Uterus (tissue), 2 donors: ENCODE results near the gene HES2.

Source experiments
- POLR2A ChIP-seq, 2 donors: fragments of 450-650 bp; IDR thresholded peaks; one replicate each; pipeline ENCODE4 v1.6.1; 2016; ENCODE audit warnings: antibody characterized with exemption in 2 of 2, mild to moderate bottlenecking in 1 of 2, moderate library complexity in 1 of 2
- TF ChIP-seq, protein P1 (sequence below), 4 experiments: fragments of 200-600 bp in 2 of 4; fragments of 450-650 bp in 2 of 4; sonication (generic) in 2 of 4; IDR thresholded peaks; one replicate each; pipeline ENCODE4 v1.5.1; 2016 to 2019; ENCODE audit warnings: antibody characterized with exemption in 4 of 4, mild to moderate bottlenecking in 2 of 4, moderate library complexity in 1 of 4

DNA sequence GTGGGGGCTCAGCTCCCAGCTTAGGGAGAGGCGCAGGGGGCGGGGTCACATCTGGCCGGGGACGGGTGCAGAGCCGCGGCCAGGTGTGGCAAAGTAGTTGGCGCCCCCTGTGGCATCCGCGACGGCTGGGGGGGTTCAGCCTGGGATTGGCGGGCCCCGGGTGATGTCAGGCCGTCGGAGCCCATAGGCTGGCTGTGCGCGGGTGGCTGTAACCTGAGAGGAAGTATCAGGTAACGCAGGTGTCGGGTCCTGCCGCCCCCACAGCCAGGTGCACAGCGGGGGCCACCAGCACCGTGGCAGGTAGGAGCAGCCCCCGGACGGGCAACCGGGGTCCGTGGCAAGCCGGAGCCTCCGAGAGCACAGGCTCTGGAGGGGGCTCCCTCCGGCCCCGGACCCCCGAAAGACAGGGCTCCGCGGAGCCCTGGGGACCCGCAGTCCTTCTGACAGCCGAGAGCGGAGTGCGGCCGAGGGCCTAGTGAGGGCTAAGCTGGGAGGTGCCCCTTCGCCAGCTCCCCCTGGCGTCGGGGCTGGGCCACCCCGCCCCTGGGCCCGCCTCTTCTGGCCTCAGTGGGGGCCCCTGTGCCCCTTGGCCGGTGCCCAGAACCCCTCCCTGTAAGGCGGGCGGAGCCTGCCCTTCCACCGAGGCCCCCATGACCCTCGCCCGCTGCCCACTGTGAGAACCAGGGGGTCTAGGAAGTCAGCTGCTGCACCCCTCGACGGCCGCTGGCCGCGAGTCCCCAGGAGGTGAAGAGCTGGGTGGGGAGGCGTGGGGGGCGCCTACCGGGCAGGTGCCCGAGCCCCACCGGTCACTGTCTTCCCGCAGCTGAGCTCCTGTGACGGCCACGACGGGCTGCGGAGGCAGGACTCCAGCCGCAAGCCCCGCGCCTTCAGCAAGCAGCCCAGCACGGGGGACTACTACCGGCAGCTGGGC is 28.4 kb upstream of the HES2 start:
- TF ChIP-seq, protein P1, sequence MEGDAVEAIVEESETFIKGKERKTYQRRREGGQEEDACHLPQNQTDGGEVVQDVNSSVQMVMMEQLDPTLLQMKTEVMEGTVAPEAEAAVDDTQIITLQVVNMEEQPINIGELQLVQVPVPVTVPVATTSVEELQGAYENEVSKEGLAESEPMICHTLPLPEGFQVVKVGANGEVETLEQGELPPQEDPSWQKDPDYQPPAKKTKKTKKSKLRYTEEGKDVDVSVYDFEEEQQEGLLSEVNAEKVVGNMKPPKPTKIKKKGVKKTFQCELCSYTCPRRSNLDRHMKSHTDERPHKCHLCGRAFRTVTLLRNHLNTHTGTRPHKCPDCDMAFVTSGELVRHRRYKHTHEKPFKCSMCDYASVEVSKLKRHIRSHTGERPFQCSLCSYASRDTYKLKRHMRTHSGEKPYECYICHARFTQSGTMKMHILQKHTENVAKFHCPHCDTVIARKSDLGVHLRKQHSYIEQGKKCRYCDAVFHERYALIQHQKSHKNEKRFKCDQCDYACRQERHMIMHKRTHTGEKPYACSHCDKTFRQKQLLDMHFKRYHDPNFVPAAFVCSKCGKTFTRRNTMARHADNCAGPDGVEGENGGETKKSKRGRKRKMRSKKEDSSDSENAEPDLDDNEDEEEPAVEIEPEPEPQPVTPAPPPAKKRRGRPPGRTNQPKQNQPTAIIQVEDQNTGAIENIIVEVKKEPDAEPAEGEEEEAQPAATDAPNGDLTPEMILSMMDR (IDR thresholded peaks at IDR 0.05), result no peak
- TF ChIP-seq POLR2A (IDR thresholded peaks at IDR 0.05), result no peak
